Effector memory CD8-positive, alpha-beta T cell (primary cell): ENCODE data around the gene KIFAP3.

Source experiments
- ATAC-seq: fragments of 150-1000 bp; cut with Tn5 transposase; replicated peaks from 2 replicates; pipeline ENCODE4 v1.10.0; 2021; ENCODE audit warnings: mild to moderate bottlenecking, moderate library complexity
- DNase-seq, 3 experiments: peaks; one replicate each; pipeline ENCODE4 v3.0.0; 2021
- H3K27ac Mint-ChIP-seq, 2 donors: one replicate each; pipeline ENCODE4 v1.8.0; 2022; ENCODE audit warnings: mild to moderate bottlenecking in 2 of 2, mixed read lengths in 2 of 2, moderate library complexity in 2 of 2
- H3K27me3 Mint-ChIP-seq, 2 donors: one replicate each; pipeline ENCODE4 v1.8.0; 2022; ENCODE audit warnings: mixed read lengths in 2 of 2
- H3K36me3 Mint-ChIP-seq: one replicate; pipeline ENCODE4 v1.8.0; 2022; ENCODE audit warnings: mild to moderate bottlenecking, moderate library complexity, mixed read lengths; ENCODE audit not compliant: insufficient read depth
- H3K4me1 Mint-ChIP-seq, 2 donors: one replicate each; pipeline ENCODE4 v1.8.0; 2022; ENCODE audit warnings: low read depth in 2 of 2, mixed read lengths in 2 of 2
- H3K4me3 Mint-ChIP-seq, 2 donors: one replicate each; pipeline ENCODE4 v1.8.0; 2022; ENCODE audit warnings: mild to moderate bottlenecking in 2 of 2, mixed read lengths in 2 of 2, moderate library complexity in 2 of 2
- H3K9me3 Mint-ChIP-seq, 2 donors: one replicate each; pipeline ENCODE4 v1.8.0; 2022; ENCODE audit warnings: mixed read lengths in 2 of 2

KIFAP3 gene

GRCh38 chr1:169999331-169999741 lies 75.2 kb downstream of the KIFAP3 start:
- DNase-seq = no peak
- Mint-ChIP-seq H3K4me3 (no peak overlapping the region), H3K27ac (peak overlapping the region in 1 of 2 donors; percentile 25), H3K4me1 (no peaks in the 10 kb centered on the region), H3K36me3 (no peaks in the 10 kb centered on the region), H3K27me3 (no peaks in the 10 kb centered on the region), H3K9me3 (no peaks in the 10 kb centered on the region)
- no peak for ATAC-seq

- H3K4me1 Mint-ChIP-seq = no peaks in the 10 kb centered on the region
- H3K9me3 Mint-ChIP-seq = no peaks in the 10 kb centered on the region
- ATAC-seq (no peak), DNase-seq (no peak)
- H3K27ac Mint-ChIP-seq = peak overlapping the region in 1 of 2 donors; percentile 33
- H3K36me3 Mint-ChIP-seq = peaks cover 3% of the 10 kb centered on the region
- H3K27me3 Mint-ChIP-seq = no peaks in the 10 kb centered on the region
- H3K4me3 Mint-ChIP-seq = no peak overlapping the region
Observed at GRCh38 chr1:169995993-169996392, 78.5 kb downstream of the KIFAP3 start.

DNA sequence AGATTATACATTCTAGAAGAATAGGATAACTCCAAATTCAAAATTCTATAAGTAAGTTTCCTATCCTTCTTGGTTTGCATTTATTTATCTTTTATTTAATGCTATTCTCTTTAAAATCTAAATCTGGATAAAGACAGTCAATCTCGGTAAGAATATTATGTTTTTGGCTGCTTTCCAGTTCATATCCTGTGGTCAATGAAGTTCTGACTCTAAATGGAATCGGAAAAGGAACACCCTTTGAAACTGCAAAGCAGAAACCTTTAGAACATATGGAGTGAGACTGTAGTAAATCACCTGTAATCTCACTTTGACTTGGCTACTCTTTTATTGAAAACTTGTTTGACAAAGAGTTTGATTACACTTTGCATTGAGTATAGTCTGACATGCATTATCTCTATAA lies 85.2 kb downstream of the KIFAP3 start:
- no peak for ATAC-seq
- no peak overlapping the region for H3K27ac Mint-ChIP-seq
- H3K27me3 Mint-ChIP-seq = no peaks in the 10 kb centered on the region
- no peaks in the 10 kb centered on the region for H3K9me3 Mint-ChIP-seq
- H3K4me1 Mint-ChIP-seq = no peaks in the 10 kb centered on the region
- peaks cover 4% of the 10 kb centered on the region for H3K36me3 Mint-ChIP-seq
- DNase-seq = no peak
- no peak overlapping the region for H3K4me3 Mint-ChIP-seq

GRCh38 chr1:169985757-169986156 lies 88.7 kb downstream of the KIFAP3 start:
- Mint-ChIP-seq H3K36me3 (peaks cover 17% of the 10 kb centered on the region), H3K9me3 (no peaks in the 10 kb centered on the region), H3K4me1 (no peaks in the 10 kb centered on the region), H3K27me3 (no peaks in the 10 kb centered on the region), H3K4me3 (no peak overlapping the region), H3K27ac (no peak overlapping the region)
- no peak for ATAC-seq
- DNase-seq = no peak

- H3K27me3 Mint-ChIP-seq = no peaks in the 10 kb centered on the region
- H3K4me3 Mint-ChIP-seq = no peak overlapping the region
- H3K36me3 Mint-ChIP-seq = peaks cover 11% of the 10 kb centered on the region
- peak overlapping the region in 1 of 2 donors; percentile 72 for H3K27ac Mint-ChIP-seq
- ATAC-seq (no peak), DNase-seq (no peak)
- no peaks in the 10 kb centered on the region for H3K4me1 Mint-ChIP-seq
- no peaks in the 10 kb centered on the region for H3K9me3 Mint-ChIP-seq
Observed at GRCh38 chr1:169974067-169974466, 100.4 kb downstream of the KIFAP3 start.

DNA sequence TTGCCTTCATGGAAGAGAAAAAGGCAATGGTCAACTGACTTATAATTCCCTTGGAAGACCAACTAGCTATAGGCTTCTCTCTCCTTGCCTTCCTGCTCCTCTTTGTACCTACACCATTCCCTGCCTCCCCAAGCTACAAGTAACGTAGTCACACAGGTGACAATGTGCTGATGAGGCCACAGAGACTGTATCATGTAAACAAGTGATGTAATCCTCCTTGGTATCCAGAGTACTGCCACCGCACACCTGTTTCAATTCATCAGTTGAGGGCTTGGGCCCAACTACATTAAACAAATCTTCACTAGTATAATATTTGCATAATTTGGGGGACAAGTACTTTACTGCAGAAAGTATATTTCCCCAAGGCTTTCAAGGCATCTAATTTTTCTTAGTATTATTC lies 104.4 kb downstream of the KIFAP3 start:
- Mint-ChIP-seq H3K4me3 (no peak overlapping the region), H3K27me3 (no peaks in the 10 kb centered on the region), H3K4me1 (no peaks in the 10 kb centered on the region), H3K9me3 (no peaks in the 10 kb centered on the region), H3K36me3 (peaks cover 5% of the 10 kb centered on the region), H3K27ac (no peak overlapping the region)
- DNase-seq (no peak), ATAC-seq (no peak)

- no peak overlapping the region for H3K4me3 Mint-ChIP-seq
- no peaks in the 10 kb centered on the region for H3K4me1 Mint-ChIP-seq
- no peaks in the 10 kb centered on the region for H3K9me3 Mint-ChIP-seq
- no peak overlapping the region for H3K27ac Mint-ChIP-seq
- no peak for ATAC-seq
- H3K27me3 Mint-ChIP-seq = no peaks in the 10 kb centered on the region
- DNase-seq = no peak
- H3K36me3 Mint-ChIP-seq = peaks cover 5% of the 10 kb centered on the region
Observed at GRCh38 chr1:169968174-169968573, 106.3 kb downstream of the KIFAP3 start.

DNA sequence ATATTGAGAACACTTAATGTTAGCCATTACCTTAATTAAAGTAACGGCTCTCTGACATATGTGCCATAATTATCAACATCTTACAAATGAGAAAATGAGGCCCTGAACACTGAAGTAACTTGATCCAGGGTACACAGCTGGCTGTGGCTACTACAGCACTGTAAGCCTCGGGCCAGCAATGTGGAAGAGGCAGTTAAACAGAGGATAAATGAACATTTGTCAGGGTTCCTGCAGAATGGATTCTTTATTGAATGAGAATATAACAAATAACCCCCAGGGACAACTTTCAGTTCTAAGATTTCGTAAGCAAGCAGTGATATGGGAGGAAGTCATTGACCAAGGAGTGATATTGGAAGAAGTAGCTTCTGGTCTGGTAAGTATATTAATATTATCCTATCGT lies 110.3 kb downstream of the KIFAP3 start:
- no peak for ATAC-seq
- no peaks in the 10 kb centered on the region for H3K36me3 Mint-ChIP-seq

GRCh38 chr1:169959686-169960085 lies 114.8 kb downstream of the KIFAP3 start:
- Mint-ChIP-seq H3K4me3 (no peak overlapping the region), H3K27me3 (no peaks in the 10 kb centered on the region), H3K36me3 (no peaks in the 10 kb centered on the region), H3K4me1 (no peaks in the 10 kb centered on the region), H3K9me3 (no peaks in the 10 kb centered on the region), H3K27ac (no peak overlapping the region)
- ATAC-seq (no peak), DNase-seq (no peak)

More for the DNA sequence above, 110.3 kb downstream of the KIFAP3 start:
- Mint-ChIP-seq H3K4me3 (no peak overlapping the region), H3K9me3 (no peaks in the 10 kb centered on the region), H3K27ac (no peak overlapping the region), H3K27me3 (no peaks in the 10 kb centered on the region), H3K4me1 (no peaks in the 10 kb centered on the region)
- no peak for DNase-seq

GRCh38 chr1:169958987-169959386 lies 115.5 kb downstream of the KIFAP3 start:
- H3K4me3 Mint-ChIP-seq = no peak overlapping the region
- H3K27ac Mint-ChIP-seq = no peak overlapping the region
- ATAC-seq (no peak), DNase-seq (no peak)
- H3K4me1 Mint-ChIP-seq = no peaks in the 10 kb centered on the region
- H3K36me3 Mint-ChIP-seq = peaks cover under 1% of the 10 kb centered on the region
- no peaks in the 10 kb centered on the region for H3K27me3 Mint-ChIP-seq
- H3K9me3 Mint-ChIP-seq = no peaks in the 10 kb centered on the region

- H3K36me3 Mint-ChIP-seq = peaks cover 10% of the 10 kb centered on the region
- ATAC-seq = no peak
- DNase-seq = no peak
- H3K4me3 Mint-ChIP-seq = no peak overlapping the region
- no peaks in the 10 kb centered on the region for H3K4me1 Mint-ChIP-seq
- H3K9me3 Mint-ChIP-seq = no peaks in the 10 kb centered on the region
- H3K27me3 Mint-ChIP-seq = no peaks in the 10 kb centered on the region
- no peak overlapping the region for H3K27ac Mint-ChIP-seq
Observed at GRCh38 chr1:169957884-169958283, 116.6 kb downstream of the KIFAP3 start.

GRCh38 chr1:169951108-169951507 lies 123.4 kb downstream of the KIFAP3 start:
- Mint-ChIP-seq H3K27ac (no peak overlapping the region), H3K36me3 (peaks cover 10% of the 10 kb centered on the region), H3K4me3 (no peak overlapping the region), H3K27me3 (no peaks in the 10 kb centered on the region), H3K4me1 (no peaks in the 10 kb centered on the region), H3K9me3 (no peaks in the 10 kb centered on the region)
- ATAC-seq (no peak), DNase-seq (no peak)

DNA sequence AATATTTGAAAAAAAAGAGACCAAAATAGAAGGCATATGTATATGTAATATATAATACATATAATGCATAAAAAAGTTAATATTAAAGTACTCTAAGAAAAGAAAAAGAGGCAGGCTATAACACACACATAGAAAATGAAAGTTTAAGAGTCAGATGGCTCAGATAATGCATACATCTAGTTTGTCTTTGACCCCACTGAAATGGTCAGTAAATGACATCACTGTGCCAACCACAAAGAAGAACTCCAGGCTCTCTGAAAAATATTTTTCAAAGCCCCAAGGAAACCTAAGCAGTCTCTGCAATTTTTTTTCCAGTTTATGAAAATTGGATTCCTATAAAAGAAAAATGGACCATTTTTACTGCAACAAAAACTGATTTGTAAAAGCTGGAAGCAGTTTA lies 125.4 kb downstream of the KIFAP3 start:
- Mint-ChIP-seq H3K27me3 (no peaks in the 10 kb centered on the region), H3K4me1 (no peaks in the 10 kb centered on the region), H3K9me3 (no peaks in the 10 kb centered on the region), H3K27ac (no peak overlapping the region), H3K36me3 (peaks cover 12% of the 10 kb centered on the region), H3K4me3 (no peak overlapping the region)
- ATAC-seq (no peak), DNase-seq (no peak)

DNA sequence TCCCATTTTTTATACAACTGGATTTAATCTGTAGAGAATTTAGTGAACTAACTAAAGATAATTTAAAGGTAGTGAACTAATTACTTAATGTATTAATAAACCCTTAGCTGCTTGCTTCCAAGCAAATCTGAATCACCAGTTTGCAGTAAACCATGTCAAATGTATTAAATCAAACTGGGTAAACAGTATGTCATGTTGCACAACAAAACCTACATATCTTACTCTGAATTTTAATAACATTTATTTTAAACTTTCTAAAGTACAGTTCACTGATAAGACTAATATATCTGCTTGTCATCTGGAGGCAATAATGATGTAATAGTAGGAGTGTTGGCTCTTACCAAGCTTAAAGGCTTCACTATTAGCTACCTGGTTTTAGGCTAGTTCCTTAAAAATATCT lies 128.3 kb downstream of the KIFAP3 start:
- no peaks in the 10 kb centered on the region for H3K4me1 Mint-ChIP-seq
- DNase-seq = no peak

DNA sequence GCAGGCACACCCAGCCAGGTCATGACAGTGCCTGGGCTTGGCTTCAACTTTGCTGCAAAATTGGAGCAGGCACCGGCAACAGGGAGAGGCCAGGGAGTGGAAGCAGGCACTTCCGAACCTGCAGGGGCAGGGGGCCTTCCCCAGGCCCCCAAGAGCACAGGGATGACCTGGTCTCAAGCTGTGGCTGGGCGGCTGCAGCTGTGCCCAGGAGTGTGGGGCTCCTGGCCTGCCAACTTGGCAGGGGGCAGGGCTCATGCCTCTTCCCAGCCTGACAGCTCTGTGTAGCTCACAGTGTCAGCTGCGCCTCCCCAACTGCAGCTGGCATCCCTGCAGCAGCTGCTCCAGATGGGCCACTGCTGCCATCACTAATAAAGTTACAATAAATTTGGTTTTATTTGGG lies 129.3 kb downstream of the KIFAP3 start:
- Mint-ChIP-seq H3K9me3 (no peaks in the 10 kb centered on the region), H3K36me3 (peaks cover 3% of the 10 kb centered on the region), H3K4me3 (no peak overlapping the region), H3K4me1 (no peaks in the 10 kb centered on the region), H3K27me3 (no peaks in the 10 kb centered on the region), H3K27ac (no peak overlapping the region)
- DNase-seq (no peak), ATAC-seq (no peak)

More for the DNA sequence above, 128.3 kb downstream of the KIFAP3 start:
- ATAC-seq = no peak
- Mint-ChIP-seq H3K27ac (no peak overlapping the region), H3K4me3 (no peak overlapping the region), H3K9me3 (no peaks in the 10 kb centered on the region), H3K27me3 (no peaks in the 10 kb centered on the region), H3K36me3 (peaks cover 3% of the 10 kb centered on the region)
